GM21825 (cell line): Measurements from ENCODE around the gene EPHA2.

ENCODE experiments used
- ATAC-seq: cut with Tn5 transposase; IDR thresholded peaks from one replicate; pipeline ENCODE4 v1.9.1; 2021; ENCODE audit warnings: mild to moderate bottlenecking, moderate library complexity; ENCODE audit not compliant: unreplicated experiment

Gene EPHA2

DNA sequence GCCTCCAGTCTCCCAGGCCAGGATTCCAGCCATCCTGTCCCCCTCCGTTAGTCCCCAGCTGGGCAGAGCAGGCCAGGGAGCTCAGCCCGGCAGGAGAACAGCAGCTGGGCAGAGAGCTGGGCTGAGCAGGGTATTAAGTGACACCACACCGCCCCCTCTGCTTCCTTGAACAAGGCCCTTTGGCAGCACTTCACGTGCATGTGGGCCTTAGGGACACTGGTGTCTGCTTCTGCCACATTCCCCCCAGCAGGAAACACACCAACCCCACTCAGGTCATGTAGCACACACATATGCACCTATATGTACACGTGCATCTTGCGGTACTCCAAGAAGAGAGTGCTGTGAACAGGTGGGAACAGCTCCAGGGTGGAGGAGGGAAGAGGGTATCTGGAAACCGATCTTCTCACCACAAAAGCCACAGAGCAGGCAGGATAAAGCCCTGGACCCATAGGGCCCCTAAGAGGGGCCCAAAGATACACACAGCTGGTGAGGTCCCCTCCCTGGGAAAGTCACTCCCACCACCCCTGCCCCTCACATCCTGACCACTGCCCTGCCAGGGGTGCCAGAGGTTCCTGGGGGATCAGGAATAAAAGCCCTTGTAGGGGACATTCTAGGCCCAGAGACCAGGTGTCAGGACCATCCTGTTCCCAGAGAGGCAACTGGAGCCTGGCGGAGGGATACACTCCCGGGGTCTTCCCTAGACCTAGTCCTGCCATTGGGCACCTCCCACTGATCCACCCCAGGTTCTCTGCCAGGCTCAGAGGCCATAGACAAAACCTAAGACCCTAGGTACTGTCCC is 4.5 kb downstream of the EPHA2 start:
- no peak for ATAC-seq

DNA sequence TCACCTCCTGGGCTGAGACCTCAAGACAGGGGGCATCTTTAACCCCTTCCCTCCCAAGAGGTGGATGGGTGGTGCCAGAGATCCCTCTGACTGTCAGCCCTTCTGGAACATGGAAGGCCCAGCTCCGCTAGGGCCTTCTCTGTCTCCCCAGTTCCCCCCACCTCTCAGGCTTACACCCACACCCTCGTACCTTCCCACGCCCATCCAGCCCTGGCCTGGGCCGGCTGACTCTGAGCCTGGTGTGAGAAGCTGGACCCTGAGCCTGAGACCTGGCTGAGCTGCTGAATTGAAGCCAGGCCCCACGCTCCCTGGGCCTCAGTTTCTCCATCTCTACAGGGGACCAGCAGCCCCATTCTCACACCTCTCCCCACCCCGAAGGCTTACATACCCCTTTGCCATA is 5.4 kb downstream of the EPHA2 start:
- no peak for ATAC-seq

DNA sequence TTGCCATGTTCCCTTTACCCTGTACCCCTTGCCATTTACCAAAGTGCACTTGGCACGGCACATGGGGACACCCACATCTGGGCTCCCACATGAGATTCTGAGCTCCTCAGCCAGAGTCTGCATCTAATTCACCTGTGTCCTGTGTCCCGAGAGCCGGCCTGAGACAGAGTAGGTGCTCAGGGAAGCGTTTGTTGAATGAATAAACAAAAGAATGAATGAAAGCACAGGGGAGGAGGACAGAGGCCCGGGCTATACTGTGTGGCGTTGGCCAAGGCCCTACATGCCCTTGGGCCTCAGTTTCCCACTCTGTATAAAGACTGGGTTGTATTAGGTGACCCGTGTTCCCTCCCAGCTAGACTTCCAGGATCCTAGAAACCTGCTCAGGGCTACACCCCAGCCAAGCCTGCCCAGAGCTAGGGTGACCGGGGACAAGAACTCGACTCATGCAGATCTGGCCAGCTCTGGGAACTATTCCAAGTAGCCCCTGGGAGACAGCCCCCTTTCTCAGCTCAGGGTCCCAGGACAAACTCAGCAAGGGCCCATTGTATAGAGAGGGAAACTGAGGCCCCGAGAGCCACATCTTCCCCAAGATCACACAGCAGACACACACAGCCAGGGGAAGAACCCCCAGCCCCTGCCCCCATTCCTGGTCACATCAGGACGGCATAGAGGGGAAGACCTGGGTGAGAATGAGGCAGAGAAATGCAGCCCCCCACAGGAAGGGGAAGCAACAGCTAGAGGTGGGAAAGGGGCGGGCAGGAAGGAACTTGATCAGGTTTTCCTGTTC is 6.0 kb downstream of the EPHA2 start:
- ATAC-seq = no peak

DNA sequence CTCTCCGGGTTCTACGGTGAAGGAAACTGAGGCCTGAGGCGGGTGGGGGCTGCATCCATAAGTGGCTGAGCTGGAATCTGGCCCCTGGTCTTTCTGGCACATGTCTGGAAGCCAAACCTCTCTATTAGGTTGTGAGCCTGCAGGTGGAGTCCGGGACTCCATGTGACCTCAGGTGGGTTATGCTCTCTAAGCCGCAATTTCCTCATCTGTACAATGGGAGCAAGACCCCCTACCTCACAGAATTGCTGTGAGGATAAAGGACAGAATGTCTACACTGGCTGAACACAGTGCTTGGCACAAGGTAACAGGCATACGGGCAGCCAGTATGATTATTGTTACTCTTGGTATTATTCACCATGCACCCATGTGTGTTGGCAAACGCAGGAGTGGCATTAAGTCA is 6.7 kb downstream of the EPHA2 start:
- ATAC-seq = no peak

DNA sequence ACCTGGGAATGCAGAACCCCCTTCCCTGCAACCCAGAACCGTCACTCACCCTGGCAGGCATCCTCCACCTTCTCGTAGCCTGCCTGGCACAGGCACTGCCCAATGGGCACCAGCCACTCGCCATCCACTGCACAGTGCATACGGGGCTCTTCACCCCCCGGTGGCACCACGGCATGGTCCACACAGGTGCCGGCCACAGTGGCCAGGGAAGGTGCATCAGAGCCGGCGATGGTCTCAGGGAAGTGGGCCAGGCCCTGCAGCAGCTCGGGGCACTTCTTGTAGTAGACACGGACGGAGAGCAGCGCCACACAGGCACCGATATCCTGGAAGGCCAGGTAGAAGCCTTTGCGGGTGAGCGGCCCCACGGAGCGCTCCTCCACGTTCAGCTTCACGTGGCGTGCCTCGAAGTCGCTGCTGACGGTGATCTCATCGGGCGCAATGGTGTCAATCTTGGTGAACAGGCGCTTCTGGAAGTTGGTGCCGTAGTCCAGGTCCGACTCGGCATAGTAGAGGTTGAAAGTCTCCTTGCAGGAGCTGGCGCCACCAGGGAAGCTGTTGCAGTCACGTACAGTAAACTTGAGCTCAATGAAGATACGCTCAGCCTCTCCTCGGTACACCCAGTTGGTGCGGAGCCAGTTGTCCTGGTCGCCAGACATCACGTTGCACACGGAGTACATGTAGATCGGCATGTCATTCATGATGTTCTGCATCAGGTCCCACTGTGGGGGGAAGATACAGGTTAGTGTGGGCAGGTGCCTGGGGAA is 7.4 kb downstream of the EPHA2 start:
- ATAC-seq = no peak

DNA sequence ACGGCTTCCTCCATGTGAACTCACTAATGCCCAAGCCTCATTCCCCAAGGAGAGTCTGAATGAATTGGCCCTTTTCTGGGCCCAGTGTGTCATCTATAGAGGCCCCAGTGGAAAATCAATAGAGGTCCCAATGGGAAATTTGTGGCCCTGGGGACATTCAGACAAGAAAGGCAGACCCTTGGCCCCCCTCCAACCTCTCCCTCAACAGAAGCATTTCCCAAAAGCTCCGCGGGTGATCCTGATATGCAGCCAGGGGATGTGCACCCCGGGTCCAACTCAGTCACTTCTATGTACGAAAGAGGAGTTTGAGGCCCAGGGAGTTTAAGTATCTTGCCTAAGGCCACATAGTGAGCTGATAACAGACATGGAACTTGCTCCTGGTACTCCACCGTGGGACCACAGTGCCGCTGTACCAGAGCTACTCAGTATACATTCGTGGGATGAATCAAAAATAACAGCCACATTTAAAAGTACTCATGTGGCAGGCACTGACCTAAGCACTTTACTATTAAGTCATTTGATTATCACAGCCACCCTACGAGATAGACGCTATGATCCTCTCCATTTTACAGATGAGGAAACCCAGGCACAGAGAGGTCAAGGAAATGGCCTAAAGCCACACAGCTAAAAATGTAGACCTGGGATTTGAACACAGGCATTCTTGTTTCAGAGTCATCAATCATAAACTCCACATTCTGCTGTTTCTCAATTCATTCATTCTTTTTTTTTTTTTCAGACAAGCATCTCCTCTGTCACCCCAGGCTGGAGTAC is 8.5 kb downstream of the EPHA2 start:
- no peak for ATAC-seq

DNA sequence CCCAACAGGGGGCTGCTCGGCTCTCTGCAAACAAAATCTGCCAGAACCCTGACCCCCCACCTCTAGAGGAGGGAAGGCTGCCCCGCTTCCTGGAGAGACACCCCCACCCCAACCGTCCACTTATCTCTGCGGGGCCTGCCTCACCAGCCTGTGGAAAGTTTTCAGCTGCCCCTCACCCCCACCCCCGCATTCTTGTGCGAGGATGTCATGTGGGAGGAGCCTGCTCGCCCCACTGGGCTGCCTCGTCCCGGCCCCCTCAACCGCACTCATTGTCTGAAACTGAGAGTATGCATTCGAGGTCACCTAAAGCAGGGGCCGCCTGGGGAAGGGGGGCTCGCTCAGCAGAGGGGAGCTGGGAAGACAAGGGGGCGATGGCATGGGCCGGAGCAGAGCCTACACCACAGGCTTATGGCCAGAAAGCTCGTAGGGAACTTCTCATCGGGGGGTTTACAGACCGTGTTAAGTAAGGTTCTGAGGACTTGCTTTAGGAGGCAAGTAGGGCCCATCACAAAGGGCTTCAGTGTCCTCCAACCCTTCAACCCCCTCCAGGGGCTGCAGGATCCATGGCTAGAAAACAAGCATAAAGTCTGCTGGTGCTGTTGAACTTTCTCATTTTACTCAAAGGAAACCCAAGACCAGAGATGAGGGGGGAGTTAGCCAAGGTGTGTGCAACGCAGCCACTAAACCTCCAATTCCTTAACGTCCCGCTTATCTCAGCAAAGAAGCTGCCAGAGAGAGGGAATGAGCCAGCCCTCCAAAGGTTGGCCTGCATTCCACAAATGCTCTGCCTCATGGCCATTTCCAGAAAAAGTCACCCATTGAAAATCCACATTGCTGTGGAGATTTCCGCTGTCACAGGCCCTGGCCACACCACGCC is 9.4 kb downstream of the EPHA2 start:
- no peak for ATAC-seq

DNA sequence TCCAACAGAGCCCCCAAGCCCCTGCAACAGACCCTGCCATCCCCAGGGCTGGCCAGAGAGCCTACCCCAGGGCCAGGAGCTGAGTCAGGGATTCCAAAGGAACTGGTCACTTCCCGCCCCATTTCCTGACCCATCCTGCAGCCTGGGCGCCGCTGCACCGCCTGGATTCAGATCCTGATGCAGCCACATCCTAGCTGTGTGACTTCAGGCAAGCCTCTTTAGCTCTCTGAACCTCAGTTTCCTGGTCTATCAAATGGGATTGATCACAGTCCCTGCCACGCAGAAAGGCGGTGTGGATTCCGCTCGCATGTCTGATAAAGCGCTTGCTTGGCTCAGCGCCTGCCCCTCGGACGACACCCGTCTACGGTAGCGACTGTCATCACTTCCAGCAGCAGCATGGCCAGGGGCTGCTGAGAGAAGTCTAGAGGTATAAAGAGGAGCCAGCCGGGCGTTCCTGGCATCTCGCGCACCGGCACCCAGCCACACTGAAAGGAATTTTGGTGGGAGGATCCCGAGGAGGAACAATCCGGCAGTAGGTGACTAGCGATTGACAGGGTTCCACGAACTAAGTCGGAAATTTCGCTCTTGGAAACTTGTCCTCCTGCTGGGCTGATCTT is 10.1 kb downstream of the EPHA2 start:
- ATAC-seq = no peak

DNA sequence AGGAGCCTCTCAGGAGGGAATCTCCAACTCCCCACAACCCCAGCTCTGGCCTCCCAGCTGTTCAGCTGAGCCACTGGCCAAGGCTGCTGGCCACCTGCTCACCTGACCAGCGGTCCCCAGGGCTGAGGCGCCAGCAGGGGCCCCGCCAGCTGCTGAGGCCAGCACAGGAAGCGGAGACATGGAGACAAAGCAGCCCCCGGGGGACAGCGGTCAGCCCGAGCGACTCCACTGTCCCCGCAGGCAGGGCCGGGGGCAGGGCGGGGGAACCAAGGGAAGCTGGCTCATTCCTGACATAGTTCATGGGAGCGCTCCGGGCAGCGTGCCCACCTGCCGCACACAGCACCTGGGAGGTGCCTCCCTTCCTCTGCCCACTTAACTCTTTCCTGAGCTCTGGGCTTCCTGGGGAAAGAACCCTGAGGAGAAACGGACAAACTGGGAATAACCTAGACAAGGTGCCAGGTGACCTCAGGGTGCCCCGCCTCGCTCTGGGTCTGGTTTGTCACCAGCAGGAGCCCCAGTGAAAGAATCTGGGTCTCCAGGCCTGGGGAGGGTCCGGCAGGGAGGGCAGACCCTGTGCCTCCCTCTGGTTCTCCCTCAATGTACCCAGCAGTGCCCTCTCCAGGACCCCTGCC is 10.7 kb downstream of the EPHA2 start:
- ATAC-seq = no peak

DNA sequence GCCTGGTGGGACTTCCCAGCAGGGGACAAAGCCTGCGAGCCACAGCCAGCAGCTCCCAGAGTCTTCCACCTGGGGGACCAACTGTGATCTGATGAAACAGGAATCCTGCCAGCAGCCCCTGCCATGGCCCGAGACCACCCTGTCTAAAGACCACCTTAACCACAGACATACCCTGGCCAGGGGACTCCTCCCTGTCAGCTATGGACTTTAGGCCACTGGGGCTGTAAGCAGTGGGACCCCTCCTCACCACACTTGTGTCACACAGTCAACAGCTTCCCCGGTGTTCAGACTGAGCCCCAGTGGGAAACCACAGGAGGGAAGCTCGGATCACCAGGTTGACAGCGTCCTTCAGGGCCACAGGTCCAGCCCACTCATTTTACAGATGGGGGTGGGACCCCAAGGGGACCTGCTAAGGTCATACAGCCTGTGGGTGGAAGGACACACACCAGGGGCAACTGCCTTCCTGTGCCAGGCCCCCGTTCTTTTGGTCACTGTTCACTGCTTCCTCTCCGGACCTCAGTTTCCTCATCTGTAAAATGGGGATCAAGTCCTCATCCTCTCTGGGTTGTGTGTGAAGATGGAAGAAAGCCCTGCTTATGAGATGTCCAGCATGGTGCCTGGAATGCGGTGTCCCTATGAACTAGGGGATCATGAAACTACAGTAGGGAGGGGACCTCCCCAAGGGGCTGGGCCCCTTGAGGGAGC is 11.4 kb downstream of the EPHA2 start:
- no peak for ATAC-seq

DNA sequence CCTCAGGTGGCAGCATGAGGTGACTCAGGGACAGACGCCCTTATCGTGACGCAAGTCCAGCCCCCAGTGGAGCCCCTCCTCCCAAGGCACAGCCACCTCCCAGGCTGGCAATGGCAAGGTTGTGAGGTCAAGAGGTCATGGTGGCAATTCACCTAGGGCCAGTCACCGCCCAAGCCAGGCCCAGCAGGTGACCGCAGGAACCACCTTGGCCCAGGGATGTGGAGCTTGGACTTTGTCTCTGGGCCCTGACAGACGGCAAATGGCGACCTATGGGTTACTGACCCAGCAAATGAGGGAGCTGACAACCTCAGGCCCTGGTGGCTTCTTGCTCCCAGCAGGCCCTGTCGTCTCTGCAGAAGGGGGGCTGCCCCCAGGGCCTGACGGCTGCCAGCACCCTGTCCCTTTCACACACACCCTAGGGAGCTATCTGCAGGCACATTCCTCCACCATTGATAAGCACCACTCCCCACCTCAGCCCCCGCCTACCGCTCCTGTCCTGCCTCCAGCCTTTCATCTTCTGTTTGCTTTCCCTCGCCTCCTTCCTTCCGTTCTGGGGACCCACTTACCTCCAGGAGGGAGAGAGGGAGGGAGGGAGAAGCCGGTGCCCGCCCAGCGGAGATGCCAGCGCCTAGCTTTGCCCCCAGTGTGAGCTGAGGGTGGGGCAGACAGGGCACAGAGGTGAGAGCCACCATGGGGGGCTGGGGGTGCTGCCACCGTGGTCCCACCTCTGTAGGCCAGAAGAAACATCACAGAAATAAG is 12.1 kb downstream of the EPHA2 start:
- no peak for ATAC-seq

DNA sequence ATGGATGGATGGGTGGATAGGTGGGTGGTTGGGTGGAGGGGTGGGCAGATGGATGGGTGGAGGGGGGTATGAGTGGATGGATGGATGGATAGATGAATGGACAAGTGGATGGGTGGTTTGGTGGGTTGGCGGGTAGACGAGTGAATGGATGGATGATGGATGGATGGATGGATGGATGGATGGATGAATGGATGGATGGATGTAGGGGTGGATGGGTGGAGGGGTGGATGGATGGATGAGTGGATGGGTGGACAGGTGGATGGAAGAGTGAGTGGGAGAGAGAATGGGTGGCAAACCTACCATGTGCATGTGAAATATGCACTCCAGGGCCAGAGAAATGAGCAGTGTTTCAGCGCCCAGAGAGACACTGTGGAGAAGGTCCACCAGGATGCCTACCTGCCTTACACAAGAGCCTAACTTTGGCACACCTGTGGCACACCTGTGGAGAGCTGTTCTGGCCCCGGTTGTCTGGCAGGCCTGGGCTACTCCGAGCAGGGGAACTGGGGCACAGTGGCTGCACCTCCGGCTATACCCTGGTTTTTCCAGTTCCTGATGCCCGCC is 12.8 kb downstream of the EPHA2 start:
- ATAC-seq = no peak

DNA sequence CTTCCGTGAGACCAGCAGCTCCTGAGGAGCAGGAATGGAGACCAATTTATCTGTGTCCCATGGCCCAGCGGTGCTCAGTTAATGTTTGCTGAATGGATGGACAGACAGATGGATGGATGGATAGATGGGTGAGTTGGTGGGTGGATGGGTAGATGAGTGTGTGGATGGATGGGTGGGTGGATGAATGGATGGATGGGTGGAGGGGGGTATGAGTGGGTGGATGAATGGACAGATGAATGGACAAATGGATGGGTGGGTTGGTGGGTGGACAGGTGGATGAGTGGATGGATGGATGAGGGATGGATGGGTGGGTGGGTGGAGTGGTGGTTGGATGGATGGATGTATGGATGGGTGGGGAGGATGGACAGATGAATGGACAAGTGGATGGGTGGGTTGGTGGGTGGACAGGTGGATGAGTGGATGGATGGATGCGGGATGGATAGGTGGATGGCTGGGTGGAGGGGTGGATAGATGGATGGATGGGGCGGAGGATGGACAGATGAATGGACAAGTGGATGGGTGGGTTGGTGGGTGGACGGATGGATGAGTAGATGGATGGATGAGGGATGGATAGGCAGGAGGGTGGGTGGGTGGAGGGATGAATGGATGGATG is 13.4 kb downstream of the EPHA2 start:
- ATAC-seq = no peak

DNA sequence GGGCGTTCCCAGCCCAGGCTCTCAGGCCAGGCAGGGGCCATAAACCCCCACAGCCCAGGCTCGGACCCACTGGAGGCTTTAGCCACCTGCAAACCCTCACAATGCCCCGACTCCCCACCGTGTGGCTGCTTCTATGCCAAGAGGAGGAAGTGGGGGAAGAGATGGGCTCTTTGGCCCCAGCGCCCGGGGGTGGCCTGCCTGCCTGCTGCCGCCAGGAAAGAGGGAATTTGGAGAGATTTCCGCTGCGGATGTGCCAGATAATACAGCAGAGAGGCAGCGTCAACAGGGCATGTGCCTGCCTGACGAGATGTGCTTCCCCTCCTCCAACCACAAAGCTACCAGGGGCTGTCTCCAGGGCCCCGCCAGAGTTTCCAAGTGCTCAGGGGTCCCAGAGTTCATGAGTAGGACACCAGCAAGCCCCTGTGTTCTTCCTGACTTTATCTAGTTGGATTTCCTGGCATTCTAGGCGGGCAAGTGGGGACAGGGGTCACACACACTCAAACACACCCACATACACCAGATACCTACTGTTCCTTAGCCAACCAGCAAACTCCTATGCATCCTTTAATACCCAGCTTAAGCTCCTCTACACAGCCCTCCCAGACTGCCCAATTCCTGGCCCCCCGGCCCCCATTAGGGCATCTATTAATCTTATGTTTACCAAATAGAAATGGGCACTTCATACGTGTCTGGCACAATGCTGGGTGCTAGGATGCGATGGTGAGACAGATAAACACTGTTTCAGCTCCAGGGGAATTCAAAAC is 14.1 kb downstream of the EPHA2 start:
- no peak for ATAC-seq

DNA sequence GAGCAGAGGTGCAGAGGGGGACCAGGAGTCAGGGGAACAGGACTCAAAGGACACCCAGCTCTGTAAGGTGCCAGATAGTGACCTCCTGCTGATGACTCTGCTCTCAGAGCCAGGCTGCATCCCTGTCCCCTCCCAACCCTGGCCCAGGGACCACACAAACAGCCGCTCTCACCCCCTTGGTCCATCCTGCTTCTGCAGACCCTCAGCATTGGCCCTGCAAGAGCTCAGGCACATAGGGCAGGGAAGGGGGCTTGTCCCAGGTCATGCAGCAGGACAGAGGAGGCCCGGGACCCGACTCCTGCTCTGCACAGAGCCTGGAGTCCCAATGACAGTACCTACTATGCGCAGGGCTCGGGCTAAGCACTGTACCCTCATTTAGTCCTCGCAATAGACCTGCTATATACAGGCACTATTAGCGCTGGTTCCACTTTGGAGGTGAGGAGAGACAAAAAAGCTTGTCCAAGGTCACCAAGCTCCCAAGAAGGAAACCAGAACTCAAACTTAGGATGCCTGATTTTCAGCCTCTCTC is 15.7 kb downstream of the EPHA2 start:
- no peak for ATAC-seq

DNA sequence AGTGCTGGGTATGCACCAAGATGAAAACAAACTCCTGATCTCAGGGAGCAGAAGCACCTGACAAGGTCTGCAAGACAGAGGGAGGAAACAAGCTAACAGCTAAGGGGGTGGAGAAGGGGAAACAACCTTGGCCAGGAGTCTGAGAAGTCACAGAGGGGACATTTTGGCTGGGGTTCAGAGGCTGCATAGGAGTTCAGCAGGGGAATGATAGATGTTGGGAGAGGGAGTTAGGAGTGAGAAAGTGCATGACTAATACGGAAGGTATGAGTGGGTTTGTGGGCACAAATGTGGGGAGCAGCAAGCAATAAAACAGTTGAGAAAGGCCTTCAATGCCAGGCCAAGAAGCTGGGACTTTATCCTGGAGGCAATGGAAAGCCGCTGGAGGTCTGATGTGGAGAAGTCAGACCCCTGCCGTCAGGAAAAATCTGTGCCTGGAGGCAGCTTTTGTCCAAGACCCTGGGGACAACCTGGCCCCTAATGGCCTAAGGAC is 16.4 kb downstream of the EPHA2 start:
- ATAC-seq = no peak
